ENCODE results near the gene ROPN1L. TPM values are rescaled to one million over a fixed set of nuclear protein-coding genes. Genes with fewer than 3 reads are reported as not detected.
"Not testable (repeated sequence)": the region's sequence is repeated elsewhere in the genome, so short reads cannot be mapped to it uniquely, and the experiment has no call there.

The ROPN1L gene
- total RNA-seq, 2 donors from 2014 or later = 1.3 to 4.3 TPM

DNA sequence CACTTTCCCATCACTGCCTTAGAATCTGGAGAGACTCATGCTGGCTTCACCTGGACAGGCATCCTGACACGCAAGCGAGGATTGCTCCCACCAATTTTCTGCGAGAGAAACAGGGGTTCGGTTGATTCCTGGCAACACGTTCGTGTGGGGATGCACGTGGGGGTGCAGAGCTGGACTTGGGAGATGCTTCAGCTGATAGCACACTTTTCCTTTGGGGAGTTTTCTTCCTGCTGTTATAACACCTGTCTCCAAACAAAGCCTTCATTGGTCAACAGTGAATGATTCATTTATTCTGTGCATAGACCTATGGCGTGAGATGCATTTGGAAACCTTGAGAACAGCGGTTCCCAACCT lies 50.0 kb downstream of the ROPN1L start:
- ATAC-seq (no peak), DNase-seq (no peak)
- H3K27ac ChIP-seq = no peak overlapping the region
- intact Hi-C loops (cut with DNase I) = no loop called here
- H3K36me3 ChIP-seq (replicated peaks in 1 of 2; ENCODE audit: insufficient read depth in 1 of 2, low read depth in 2 of 2) = no peaks in the 10 kb centered on the region
- no peaks in the 10 kb centered on the region for H3K4me1 ChIP-seq
- no peak overlapping the region for H3K4me3 ChIP-seq
- H3K9me3 ChIP-seq = peaks cover 0 to 4% (median 0%) of the 10 kb centered on the region in 3 donors
- TF ChIP-seq, protein P1, sequence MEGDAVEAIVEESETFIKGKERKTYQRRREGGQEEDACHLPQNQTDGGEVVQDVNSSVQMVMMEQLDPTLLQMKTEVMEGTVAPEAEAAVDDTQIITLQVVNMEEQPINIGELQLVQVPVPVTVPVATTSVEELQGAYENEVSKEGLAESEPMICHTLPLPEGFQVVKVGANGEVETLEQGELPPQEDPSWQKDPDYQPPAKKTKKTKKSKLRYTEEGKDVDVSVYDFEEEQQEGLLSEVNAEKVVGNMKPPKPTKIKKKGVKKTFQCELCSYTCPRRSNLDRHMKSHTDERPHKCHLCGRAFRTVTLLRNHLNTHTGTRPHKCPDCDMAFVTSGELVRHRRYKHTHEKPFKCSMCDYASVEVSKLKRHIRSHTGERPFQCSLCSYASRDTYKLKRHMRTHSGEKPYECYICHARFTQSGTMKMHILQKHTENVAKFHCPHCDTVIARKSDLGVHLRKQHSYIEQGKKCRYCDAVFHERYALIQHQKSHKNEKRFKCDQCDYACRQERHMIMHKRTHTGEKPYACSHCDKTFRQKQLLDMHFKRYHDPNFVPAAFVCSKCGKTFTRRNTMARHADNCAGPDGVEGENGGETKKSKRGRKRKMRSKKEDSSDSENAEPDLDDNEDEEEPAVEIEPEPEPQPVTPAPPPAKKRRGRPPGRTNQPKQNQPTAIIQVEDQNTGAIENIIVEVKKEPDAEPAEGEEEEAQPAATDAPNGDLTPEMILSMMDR (IDR thresholded peaks at IDR 0.05) = no peak
- TF ChIP-seq POLR2A (IDR thresholded peaks at IDR 0.05) = no peak
- WGBS, 2 donors = 77 to 86% methylated on average over 9 of the region's 9 CpGs
- H3K27me3 ChIP-seq = no peaks in the 10 kb centered on the region

DNA sequence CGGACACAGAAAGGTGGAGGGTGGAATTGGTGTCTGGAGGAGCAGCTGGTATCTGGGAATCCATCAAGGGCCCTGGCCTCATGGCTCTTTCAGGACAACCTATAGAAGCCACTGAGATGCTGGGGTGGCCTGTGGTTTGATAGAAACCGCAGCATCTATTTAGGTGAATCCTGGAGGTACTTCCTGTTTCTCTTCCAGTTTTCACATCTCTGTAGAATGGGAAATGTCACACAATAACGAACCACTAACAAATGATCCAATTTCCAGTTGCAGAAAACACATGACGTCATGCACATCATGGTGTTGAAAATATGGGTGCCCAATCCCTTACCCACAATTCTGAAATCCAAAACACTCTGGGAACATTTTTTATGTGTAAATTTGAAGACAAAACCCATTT lies 52.2 kb downstream of the ROPN1L start:
- no peak overlapping the region for H3K4me3 ChIP-seq
- TF ChIP-seq, protein P1 (IDR thresholded peaks at IDR 0.05) = no peak
- TF ChIP-seq POLR2A (IDR thresholded peaks at IDR 0.05) = no peak
- intact Hi-C loops (cut with DNase I) = no loop called here
- ATAC-seq (no peak), DNase-seq (no peak)
- H3K4me1 ChIP-seq = no peaks in the 10 kb centered on the region
- no peak overlapping the region for H3K27ac ChIP-seq
- H3K27me3 ChIP-seq = no peaks in the 10 kb centered on the region
- peaks cover 0 to 4% (median 0%) of the 10 kb centered on the region in 3 donors for H3K9me3 ChIP-seq
- H3K36me3 ChIP-seq (replicated peaks in 1 of 2; ENCODE audit: insufficient read depth in 1 of 2, low read depth in 2 of 2) = no peaks in the 10 kb centered on the region
- 74 to 85% methylated on average over 4 of the region's 4 CpGs for WGBS, 2 donors

DNA sequence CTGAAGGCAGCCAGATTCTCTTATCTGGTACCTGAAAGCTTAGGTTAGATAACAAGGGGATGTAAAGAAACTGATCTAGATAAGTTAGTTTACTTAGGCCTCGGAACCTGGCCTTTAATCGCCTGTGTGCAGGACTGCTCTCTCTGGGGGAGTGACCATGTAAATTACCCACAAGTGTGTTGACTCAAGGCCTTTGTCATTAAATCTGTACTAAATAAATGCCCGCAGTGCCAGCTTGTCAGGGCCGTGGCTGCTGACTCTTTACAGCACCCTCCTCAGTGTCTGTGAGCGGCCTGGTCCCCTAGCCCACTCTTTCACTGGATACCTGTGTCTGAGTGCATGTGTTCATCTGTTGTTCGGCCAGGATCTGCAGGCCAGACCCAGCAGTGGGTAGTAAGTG lies 52.8 kb downstream of the ROPN1L start:
- intact Hi-C loops (cut with DNase I); H3K27me3 ChIP-seq; H3K4me1 ChIP-seq; DNase-seq; H3K4me3 ChIP-seq; H3K36me3 ChIP-seq (replicated peaks in 1 of 2; ENCODE audit: insufficient read depth in 1 of 2, low read depth in 2 of 2); ATAC-seq; H3K27ac ChIP-seq; H3K9me3 ChIP-seq: not testable (repeated sequence)
- WGBS, 2 donors = 62 to 72% methylated on average over 6 of the region's 6 CpGs

DNA sequence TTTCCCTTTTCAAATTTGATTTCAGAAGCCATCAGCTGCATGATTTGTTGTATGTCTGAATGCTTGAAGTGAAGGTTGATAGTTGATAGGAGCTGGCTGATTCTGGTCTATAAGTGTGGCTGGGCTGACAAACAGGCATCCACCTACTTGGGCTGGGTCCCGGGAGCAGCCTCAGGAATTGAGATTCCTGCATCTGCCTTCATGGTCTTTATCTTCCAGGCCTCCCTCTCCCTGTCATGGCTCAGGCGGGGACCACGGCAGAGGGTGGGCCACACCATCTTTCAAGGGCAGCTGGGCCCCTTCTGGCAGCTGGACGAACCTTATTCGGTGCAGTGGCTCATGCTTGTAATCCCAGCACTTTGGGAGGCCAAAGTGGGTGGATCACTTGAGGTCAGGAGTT lies 55.9 kb downstream of the ROPN1L start:
- Histone ChIP-seq H3K4me1 (no peaks in the 10 kb centered on the region), H3K27me3 (no peaks in the 10 kb centered on the region), H3K4me3 (no peak overlapping the region), H3K9me3 (peaks cover 0 to 4% (median 0%) of the 10 kb centered on the region in 3 donors), H3K27ac (no peak overlapping the region), H3K36me3 (replicated peaks in 1 of 2; ENCODE audit: insufficient read depth in 1 of 2, low read depth in 2 of 2) (no peaks in the 10 kb centered on the region)
- DNase-seq = no peak
- intact Hi-C loops (cut with DNase I) = no loop called here
- no peak for TF ChIP-seq POLR2A (IDR thresholded peaks at IDR 0.05)
- TF ChIP-seq, protein P1 (IDR thresholded peaks at IDR 0.05) = no peak
- WGBS, 2 donors = 59 to 65% methylated on average over 5 of the region's 5 CpGs
- ATAC-seq = no peak

DNA sequence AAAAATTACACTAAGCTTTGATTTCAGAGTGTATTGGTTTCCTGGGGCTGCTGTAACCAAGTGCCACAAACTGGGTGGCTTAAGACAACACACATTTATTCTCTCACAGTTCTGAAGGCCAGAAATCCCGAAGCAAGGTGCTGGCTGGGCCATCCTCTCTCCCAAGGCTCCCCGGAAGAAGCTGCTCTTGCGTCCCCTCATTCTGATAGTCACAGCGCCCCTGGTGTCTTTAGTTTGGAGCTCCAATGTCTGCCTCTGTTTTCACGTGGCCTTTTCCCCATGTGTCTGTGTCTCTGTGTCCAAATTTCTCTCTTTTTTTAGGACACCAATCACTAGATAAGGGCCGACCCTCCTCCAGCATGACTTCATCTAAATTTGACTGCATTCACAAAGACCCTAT lies 56.7 kb downstream of the ROPN1L start:
- TF ChIP-seq, protein P1 (IDR thresholded peaks at IDR 0.05) = no peak
- no peak for TF ChIP-seq POLR2A (IDR thresholded peaks at IDR 0.05)
- no peaks in the 10 kb centered on the region for H3K36me3 ChIP-seq (replicated peaks in 1 of 2; ENCODE audit: insufficient read depth in 1 of 2, low read depth in 2 of 2)
- no peak overlapping the region for H3K27ac ChIP-seq
- no peaks in the 10 kb centered on the region for H3K27me3 ChIP-seq
- H3K9me3 ChIP-seq = peaks cover 0 to 4% (median 0%) of the 10 kb centered on the region in 3 donors
- intact Hi-C loops (cut with DNase I) = no loop called here
- ATAC-seq (no peak), DNase-seq (no peak)
- WGBS, 2 donors = 31 to 57% methylated on average over 6 of the region's 6 CpGs
- no peak overlapping the region for H3K4me3 ChIP-seq
- H3K4me1 ChIP-seq = peaks cover under 1% of the 10 kb centered on the region

Measured in body of pancreas (tissue), 4 donors.